Measurements from ENCODE around the gene RNF115.
A peak's percentile ranks its signal among the peaks of the same experiment; 100 is the strongest.
"Not testable (repeated sequence)": the region's sequence is repeated elsewhere in the genome, so short reads cannot be mapped to it uniquely, and the experiment has no call there.

RNF115 gene

DNA sequence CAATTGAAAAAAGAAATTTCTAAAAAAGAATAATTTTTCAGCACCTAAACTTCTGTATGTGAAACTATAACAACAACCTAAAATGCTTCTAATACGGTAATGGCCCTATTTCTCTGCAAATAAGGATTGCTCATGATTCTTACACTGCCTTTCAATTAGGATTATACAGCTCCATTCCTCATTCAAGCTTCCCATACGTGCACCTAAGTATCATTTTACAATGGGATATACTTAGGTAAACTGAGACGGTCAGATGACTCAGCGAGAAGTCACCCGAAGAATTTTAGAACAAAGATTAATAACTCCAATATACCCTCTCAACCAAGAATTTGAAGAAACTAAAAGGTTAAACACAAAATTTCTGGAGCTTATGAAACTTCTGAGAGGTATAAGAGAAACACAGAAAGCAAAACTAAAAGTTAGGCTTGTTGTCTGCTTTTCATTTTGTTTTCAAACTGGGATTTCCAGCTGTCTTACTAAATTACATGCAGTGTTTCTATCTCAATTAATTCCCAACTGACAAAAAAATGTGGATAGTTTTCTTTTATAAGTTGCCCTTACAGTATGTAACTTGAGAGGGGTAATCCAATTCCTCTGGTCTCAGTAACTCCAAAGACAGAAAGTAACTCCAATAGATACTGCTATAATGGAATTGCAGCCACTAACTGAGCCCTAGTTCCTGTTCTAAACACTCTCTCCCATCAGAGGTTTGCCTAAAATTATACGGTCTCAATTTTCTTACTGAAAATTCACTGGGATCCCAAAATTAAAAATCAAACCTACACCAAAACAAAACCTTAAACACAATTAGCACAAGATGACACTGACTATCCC lies 10.7 kb downstream of the RNF115 start:
- H3K36me3 Mint-ChIP-seq (ENCODE audit: insufficient read depth); H3K27ac Mint-ChIP-seq (ENCODE audit: low read depth); H3K4me1 Mint-ChIP-seq; DNase-seq (ENCODE audit: low spot score in 2 of 2); ATAC-seq (replicated peaks; ENCODE audit: extremely low read depth, poor library complexity, severe bottlenecking); H3K9me3 Mint-ChIP-seq; H3K4me3 Mint-ChIP-seq; H3K27me3 Mint-ChIP-seq: not testable (repeated sequence)

- Mint-ChIP-seq H3K4me3 (no peak overlapping the region), H3K36me3 (ENCODE audit: insufficient read depth) (peaks cover 2% of the 10 kb centered on the region), H3K4me1 (peaks cover 37% of the 10 kb centered on the region), H3K27me3 (no peaks in the 10 kb centered on the region), H3K27ac (ENCODE audit: low read depth) (no peak overlapping the region), H3K9me3 (no peaks in the 10 kb centered on the region)
- no peak for ATAC-seq (replicated peaks; ENCODE audit: extremely low read depth, poor library complexity, severe bottlenecking)
- no peak for DNase-seq (ENCODE audit: low spot score in 2 of 2)
Measured at GRCh38 chr1:145806844-145807243, 17.1 kb downstream of the RNF115 start.

- ATAC-seq (replicated peaks; ENCODE audit: extremely low read depth, poor library complexity, severe bottlenecking) (no peak), DNase-seq (ENCODE audit: low spot score in 2 of 2) (no peak)
- Mint-ChIP-seq H3K27ac (ENCODE audit: low read depth) (no peak overlapping the region), H3K27me3 (no peaks in the 10 kb centered on the region), H3K4me3 (no peak overlapping the region), H3K4me1 (peaks cover 42% of the 10 kb centered on the region), H3K36me3 (ENCODE audit: insufficient read depth) (peaks cover 2% of the 10 kb centered on the region), H3K9me3 (no peaks in the 10 kb centered on the region)
Measured at GRCh38 chr1:145806408-145806807, 17.5 kb downstream of the RNF115 start.

- Mint-ChIP-seq H3K4me3 (no peak overlapping the region), H3K9me3 (no peaks in the 10 kb centered on the region), H3K4me1 (peaks cover 48% of the 10 kb centered on the region), H3K27ac (ENCODE audit: low read depth) (no peak overlapping the region), H3K27me3 (no peaks in the 10 kb centered on the region), H3K36me3 (ENCODE audit: insufficient read depth) (peaks cover 4% of the 10 kb centered on the region)
- no peak for DNase-seq (ENCODE audit: low spot score in 2 of 2)
- no peak for ATAC-seq (replicated peaks; ENCODE audit: extremely low read depth, poor library complexity, severe bottlenecking)
Measured at GRCh38 chr1:145805057-145805456, 18.8 kb downstream of the RNF115 start.

GRCh38 chr1:145804235-145805045 lies 19.5 kb downstream of the RNF115 start:
- no peak for ATAC-seq (replicated peaks; ENCODE audit: extremely low read depth, poor library complexity, severe bottlenecking)
- Mint-ChIP-seq H3K4me1 (peaks cover 55% of the 10 kb centered on the region), H3K27me3 (no peaks in the 10 kb centered on the region), H3K27ac (ENCODE audit: low read depth) (no peak overlapping the region), H3K4me3 (no peak overlapping the region), H3K36me3 (ENCODE audit: insufficient read depth) (peaks cover 4% of the 10 kb centered on the region), H3K9me3 (no peaks in the 10 kb centered on the region)
- DNase-seq (ENCODE audit: low spot score in 2 of 2), result no peak

GRCh38 chr1:145799806-145800205 lies 24.1 kb downstream of the RNF115 start:
- Mint-ChIP-seq H3K36me3 (ENCODE audit: insufficient read depth) (peaks cover 13% of the 10 kb centered on the region), H3K27me3 (no peaks in the 10 kb centered on the region), H3K4me3 (no peak overlapping the region), H3K4me1 (peaks cover 44% of the 10 kb centered on the region), H3K9me3 (peaks cover 9% of the 10 kb centered on the region), H3K27ac (ENCODE audit: low read depth) (no peak overlapping the region)
- ATAC-seq (replicated peaks; ENCODE audit: extremely low read depth, poor library complexity, severe bottlenecking) (no peak), DNase-seq (ENCODE audit: low spot score in 2 of 2) (no peak)

DNA sequence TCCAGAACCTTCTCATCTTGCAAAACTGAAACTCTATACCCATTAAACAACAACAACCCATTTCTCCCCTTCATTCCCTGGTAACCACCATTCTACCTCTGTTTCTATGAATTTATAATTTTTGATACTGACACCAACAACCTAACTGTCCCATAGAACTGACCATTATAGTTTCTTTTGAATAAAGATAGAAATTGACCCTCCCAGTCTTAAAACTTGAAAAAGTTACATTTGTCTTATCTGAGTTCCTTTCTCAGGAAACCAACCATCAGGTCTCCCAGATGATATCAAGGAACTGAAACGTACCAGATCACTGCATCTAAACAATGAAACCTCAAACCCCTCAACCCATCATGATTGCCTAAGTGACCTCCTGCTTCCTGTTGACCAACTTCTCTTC lies 27.1 kb downstream of the RNF115 start:
- no peaks in the 10 kb centered on the region for H3K27me3 Mint-ChIP-seq
- ATAC-seq (replicated peaks; ENCODE audit: extremely low read depth, poor library complexity, severe bottlenecking) (no peak), DNase-seq (ENCODE audit: low spot score in 2 of 2) (no peak)
- H3K36me3 Mint-ChIP-seq (ENCODE audit: insufficient read depth), result peaks cover 20% of the 10 kb centered on the region
- no peak overlapping the region for H3K4me3 Mint-ChIP-seq
- peaks cover 27% of the 10 kb centered on the region for H3K4me1 Mint-ChIP-seq
- H3K9me3 Mint-ChIP-seq, result peaks cover 9% of the 10 kb centered on the region
- no peak overlapping the region for H3K27ac Mint-ChIP-seq (ENCODE audit: low read depth)

GRCh38 chr1:145795257-145795881 lies 28.5 kb downstream of the RNF115 start:
- Mint-ChIP-seq H3K27me3 (no peaks in the 10 kb centered on the region), H3K4me1 (peaks cover 18% of the 10 kb centered on the region)

GRCh38 chr1:145792484-145792883 lies 31.4 kb downstream of the RNF115 start:
- DNase-seq (ENCODE audit: low spot score in 2 of 2), result no peak
- H3K27me3 Mint-ChIP-seq, result no peaks in the 10 kb centered on the region

More at GRCh38 chr1:145795257-145795881, 28.5 kb downstream of the RNF115 start:
- DNase-seq (ENCODE audit: low spot score in 2 of 2) (no peak), ATAC-seq (replicated peaks; ENCODE audit: extremely low read depth, poor library complexity, severe bottlenecking) (no peak)
- peaks cover 18% of the 10 kb centered on the region for H3K36me3 Mint-ChIP-seq (ENCODE audit: insufficient read depth)
- H3K9me3 Mint-ChIP-seq, result peaks cover 9% of the 10 kb centered on the region
- no peak overlapping the region for H3K27ac Mint-ChIP-seq (ENCODE audit: low read depth)
- H3K4me3 Mint-ChIP-seq, result no peak overlapping the region

DNA sequence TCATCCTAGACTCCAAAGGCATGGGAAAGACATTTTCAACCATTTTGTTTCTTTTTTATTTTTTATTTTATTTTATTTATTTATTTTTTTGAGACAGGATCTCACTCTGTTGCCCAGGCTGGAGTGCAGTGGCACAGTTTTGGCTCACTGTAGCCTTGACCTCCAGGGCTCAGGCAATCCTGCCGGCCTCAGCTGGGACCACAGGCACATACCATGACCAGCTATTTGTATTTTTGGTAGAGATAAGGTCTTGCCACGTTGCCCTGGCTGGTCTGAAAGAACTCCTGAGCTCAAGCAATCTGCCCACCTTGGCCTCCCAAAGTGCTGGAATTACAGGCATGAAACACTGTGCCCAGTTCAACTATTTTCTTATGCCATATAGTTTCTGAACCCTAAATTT lies 32.0 kb downstream of the RNF115 start:
- ATAC-seq (replicated peaks; ENCODE audit: extremely low read depth, poor library complexity, severe bottlenecking); H3K27ac Mint-ChIP-seq (ENCODE audit: low read depth); H3K27me3 Mint-ChIP-seq; DNase-seq (ENCODE audit: low spot score in 2 of 2); H3K9me3 Mint-ChIP-seq; H3K4me1 Mint-ChIP-seq; H3K4me3 Mint-ChIP-seq: not testable (repeated sequence)
- peaks cover 24% of the 10 kb centered on the region for H3K36me3 Mint-ChIP-seq (ENCODE audit: insufficient read depth)

More at GRCh38 chr1:145792484-145792883, 31.4 kb downstream of the RNF115 start:
- no peak for ATAC-seq (replicated peaks; ENCODE audit: extremely low read depth, poor library complexity, severe bottlenecking)
- H3K9me3 Mint-ChIP-seq, result peaks cover 9% of the 10 kb centered on the region
- no peak overlapping the region for H3K4me3 Mint-ChIP-seq
- peaks cover 23% of the 10 kb centered on the region for H3K36me3 Mint-ChIP-seq (ENCODE audit: insufficient read depth)
- H3K4me1 Mint-ChIP-seq, result peaks cover 9% of the 10 kb centered on the region
- no peak overlapping the region for H3K27ac Mint-ChIP-seq (ENCODE audit: low read depth)

DNA sequence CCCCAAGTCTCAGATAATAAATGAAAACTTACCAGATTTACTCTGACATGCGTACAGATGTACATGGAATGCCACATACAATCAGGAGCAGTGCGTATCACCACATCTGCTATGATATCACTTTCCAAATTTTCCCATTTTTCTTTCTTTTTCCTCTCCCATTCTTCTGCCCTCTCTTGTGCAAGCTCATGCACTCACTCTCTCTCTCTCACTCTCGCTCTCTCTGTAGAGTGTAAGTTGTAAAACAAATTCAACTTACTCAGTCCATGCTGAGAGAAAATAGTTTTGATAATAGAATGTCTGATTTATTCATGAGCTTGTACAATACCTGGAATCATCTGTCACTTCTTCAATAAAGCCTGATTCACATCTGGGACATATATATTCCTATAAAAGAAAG lies 35.3 kb downstream of the RNF115 start:
- ATAC-seq (replicated peaks; ENCODE audit: extremely low read depth, poor library complexity, severe bottlenecking), result no peak
- Mint-ChIP-seq H3K4me1 (peaks cover 25% of the 10 kb centered on the region), H3K36me3 (ENCODE audit: insufficient read depth) (peaks cover 24% of the 10 kb centered on the region), H3K27ac (ENCODE audit: low read depth) (peak overlapping the region; percentile 26), H3K27me3 (no peaks in the 10 kb centered on the region), H3K9me3 (no peaks in the 10 kb centered on the region), H3K4me3 (no peak overlapping the region)
- DNase-seq (ENCODE audit: low spot score in 2 of 2), result no peak

DNA sequence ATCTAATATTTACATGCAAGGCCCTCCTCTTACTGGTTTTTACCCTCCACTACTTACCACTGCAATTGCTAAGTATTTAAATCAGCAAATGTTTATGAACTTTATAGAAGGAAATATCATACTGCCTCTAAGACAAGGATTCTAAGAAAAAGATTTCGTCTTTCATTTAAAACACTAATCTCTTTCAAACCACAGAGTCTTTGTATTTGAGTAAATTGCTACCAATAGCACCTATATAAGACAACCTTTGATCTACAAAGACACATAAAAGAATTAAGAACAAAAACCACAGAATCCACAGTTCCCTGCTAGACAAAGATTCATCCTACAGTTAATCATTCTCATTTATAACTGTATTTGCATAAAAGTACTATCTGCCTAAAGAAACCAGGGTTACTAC lies 37.6 kb downstream of the RNF115 start:
- Mint-ChIP-seq H3K36me3 (ENCODE audit: insufficient read depth) (peaks cover 24% of the 10 kb centered on the region), H3K4me1 (peaks cover 26% of the 10 kb centered on the region), H3K27ac (ENCODE audit: low read depth) (no peak overlapping the region), H3K4me3 (no peak overlapping the region), H3K27me3 (no peaks in the 10 kb centered on the region), H3K9me3 (no peaks in the 10 kb centered on the region)
- no peak for DNase-seq (ENCODE audit: low spot score in 2 of 2)
- ATAC-seq (replicated peaks; ENCODE audit: extremely low read depth, poor library complexity, severe bottlenecking), result no peak

Data from central memory CD8-positive, alpha-beta T cell (primary cell).